Osteocyte (in vitro differentiated cells): ENCODE measurements around the gene RGP1. TPM values are rescaled to one million over a fixed set of nuclear protein-coding genes. Genes with fewer than 3 reads are reported as not detected.
A peak's percentile ranks its signal among the peaks of the same experiment; 100 is the strongest.

Experiments
- DNase-seq: peaks from one replicate; pipeline ENCODE4 v3.0.0; 2021; ENCODE audit warnings: mixed read lengths; ENCODE audit not compliant: unreplicated experiment; ENCODE audit errors: extremely low spot score
- H3K27ac Mint-ChIP-seq: one replicate; pipeline ENCODE4 v1.8.0; 2021; ENCODE audit warnings: mild to moderate bottlenecking, mixed read lengths; ENCODE audit not compliant: unreplicated experiment
- H3K27me3 Mint-ChIP-seq: one replicate; pipeline ENCODE4 v1.8.0; 2021; ENCODE audit warnings: mixed read lengths; ENCODE audit not compliant: unreplicated experiment
- H3K36me3 Mint-ChIP-seq: one replicate; pipeline ENCODE4 v1.8.0; 2021; ENCODE audit warnings: mixed read lengths; ENCODE audit not compliant: unreplicated experiment
- H3K4me1 Mint-ChIP-seq: one replicate; pipeline ENCODE4 v1.8.0; 2021; ENCODE audit warnings: mixed read lengths; ENCODE audit not compliant: unreplicated experiment
- H3K4me3 Mint-ChIP-seq: one replicate; pipeline ENCODE4 v1.8.0; 2021; ENCODE audit warnings: mild to moderate bottlenecking, moderate library complexity, mixed read lengths; ENCODE audit not compliant: unreplicated experiment
- H3K9me3 Mint-ChIP-seq: one replicate; pipeline ENCODE4 v1.8.0; 2021; ENCODE audit warnings: mixed read lengths; ENCODE audit not compliant: unreplicated experiment
- CTCF ChIP-seq: fragments of 200-600 bp; sonication (generic); IDR thresholded peaks from 2 replicates; pipeline ENCODE4 v1.5.0; 2021; ENCODE audit warnings: antibody characterized with exemption, mild to moderate bottlenecking, moderate library complexity
- total RNA-seq: library from RNA; stranded (reverse); gene quantifications from 2 replicates; pipeline ENCODE4 v1.2.1, GENCODE V29; 2021

RGP1 gene
- total RNA-seq, 1 donor from 2014 or later: 35.9 TPM

DNA sequence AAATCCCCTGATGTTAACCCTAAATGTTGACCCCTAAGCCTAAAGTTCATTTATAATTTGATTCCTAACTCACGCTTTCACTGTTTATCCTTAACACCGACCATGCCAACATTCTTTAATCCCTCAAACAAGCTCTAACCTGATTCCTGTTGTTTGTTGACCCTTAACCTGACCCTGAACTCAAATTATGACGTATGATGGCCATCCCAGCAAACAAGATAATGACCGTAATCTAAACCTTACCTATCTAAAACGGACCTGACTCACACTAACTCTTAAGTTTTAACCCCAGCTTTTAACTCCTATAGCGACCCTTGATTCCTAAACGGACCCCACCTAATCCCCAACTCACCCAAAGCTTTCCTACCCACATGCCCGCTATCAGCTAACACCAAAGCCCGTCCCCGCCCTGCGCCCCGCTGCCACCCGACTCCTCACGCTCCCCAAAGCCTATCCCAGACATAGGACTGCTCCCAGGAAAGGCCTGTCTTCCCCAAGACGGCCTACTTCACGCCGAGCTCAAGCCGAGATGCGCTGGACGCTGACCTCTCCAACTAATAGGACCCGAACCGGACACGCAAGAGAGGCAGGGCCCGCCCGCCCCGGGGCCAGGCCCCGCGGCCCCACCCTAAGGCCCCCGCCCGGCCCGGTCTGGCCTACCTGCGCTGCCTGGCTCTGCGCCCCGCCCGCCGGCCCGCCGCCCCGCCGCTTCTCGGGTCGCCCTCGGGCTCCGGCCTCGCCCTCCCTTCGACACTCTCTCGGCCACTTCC lies 17.5 kb upstream of the RGP1 start:
- DNase-seq: no peak
- no peak overlapping the region for H3K4me3 Mint-ChIP-seq
- H3K9me3 Mint-ChIP-seq: no peaks in the 10 kb centered on the region
- H3K4me1 Mint-ChIP-seq: peaks cover 32% of the 10 kb centered on the region
- no peak overlapping the region for H3K27ac Mint-ChIP-seq
- H3K36me3 Mint-ChIP-seq: peaks cover 11% of the 10 kb centered on the region
- H3K27me3 Mint-ChIP-seq: no peaks in the 10 kb centered on the region
- no peak for TF ChIP-seq CTCF

GRCh38 chr9:35732185-35732799 lies 16.8 kb upstream of the RGP1 start, which contains the start of the genes CREB3 and TLN1:
TSS of gene CREB3 (plus strand) at chr9:35732666. CDS start at chr9:35732773, 107 bp downstream.
TSS of gene TLN1 (minus strand) at chr9:35732195. CDS start at chr9:35725694, 6,501 bp downstream.
- no peak for TF ChIP-seq CTCF
- peak; percentile 99 for DNase-seq
- peaks cover 16% of the 10 kb centered on the region for H3K36me3 Mint-ChIP-seq
- H3K4me3 Mint-ChIP-seq: no peak within 1 kb of the TSS
- peaks cover 36% of the 10 kb centered on the region for H3K4me1 Mint-ChIP-seq
- no peaks in the 10 kb centered on the region for H3K27me3 Mint-ChIP-seq
- no peak within 1 kb of the TSS for H3K27ac Mint-ChIP-seq
- no peaks in the 10 kb centered on the region for H3K9me3 Mint-ChIP-seq

DNA sequence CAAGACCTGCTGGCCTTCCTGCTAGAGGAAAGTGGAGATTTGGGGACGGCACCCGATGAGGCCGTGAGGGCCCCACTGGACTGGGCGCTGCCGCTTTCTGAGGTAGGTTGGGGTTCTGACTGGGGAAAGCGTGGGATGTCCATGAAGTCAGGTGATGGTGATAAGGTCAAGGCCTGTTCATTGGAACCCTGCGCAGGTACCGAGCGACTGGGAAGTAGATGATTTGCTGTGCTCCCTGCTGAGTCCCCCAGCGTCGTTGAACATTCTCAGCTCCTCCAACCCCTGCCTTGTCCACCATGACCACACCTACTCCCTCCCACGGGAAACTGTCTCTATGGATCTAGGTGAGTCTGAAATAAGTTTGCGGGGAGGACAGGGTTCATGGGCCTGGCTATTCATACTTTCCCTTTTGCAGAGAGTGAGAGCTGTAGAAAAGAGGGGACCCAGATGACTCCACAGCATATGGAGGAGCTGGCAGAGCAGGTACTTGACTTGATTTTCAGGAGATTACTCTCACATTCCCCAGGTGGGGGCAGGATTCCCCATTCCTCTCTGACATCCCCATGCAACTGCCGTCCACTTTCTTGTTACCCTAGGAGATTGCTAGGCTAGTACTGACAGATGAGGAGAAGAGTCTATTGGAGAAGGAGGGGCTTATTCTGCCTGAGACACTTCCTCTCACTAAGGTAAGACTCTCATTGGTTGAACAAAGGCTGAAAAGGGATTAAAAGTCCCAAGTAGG lies 16.1 kb upstream of the RGP1 start:
- no peak overlapping the region for H3K4me3 Mint-ChIP-seq
- no peak for DNase-seq
- H3K36me3 Mint-ChIP-seq: peaks cover 22% of the 10 kb centered on the region
- no peaks in the 10 kb centered on the region for H3K27me3 Mint-ChIP-seq
- H3K27ac Mint-ChIP-seq: no peak overlapping the region
- H3K4me1 Mint-ChIP-seq: peaks cover 36% of the 10 kb centered on the region
- no peak for TF ChIP-seq CTCF
- H3K9me3 Mint-ChIP-seq: no peaks in the 10 kb centered on the region

GRCh38 chr9:35734096-35734495 lies 15.0 kb upstream of the RGP1 start:
- Mint-ChIP-seq H3K27me3 (no peaks in the 10 kb centered on the region), H3K36me3 (peaks cover 33% of the 10 kb centered on the region), H3K4me3 (no peak overlapping the region), H3K4me1 (peaks cover 36% of the 10 kb centered on the region), H3K9me3 (no peaks in the 10 kb centered on the region), H3K27ac (no peak overlapping the region)
- no peak for TF ChIP-seq CTCF
- DNase-seq: no peak
